Transverse colon (tissue), 4 donors: ENCODE results near the gene ST6GAL1. TPM values are rescaled to one million over a fixed set of nuclear protein-coding genes. Genes with fewer than 3 reads are reported as not detected.
"Not testable (repeated sequence)": the region's sequence is repeated elsewhere in the genome, so short reads cannot be mapped to it uniquely, and the experiment has no call there.

ENCODE experiments used
- DNase-seq: peaks from one replicate; pipeline ENCODE4 v3.0.0-alpha.2; 2019
- H3K27ac ChIP-seq, 4 donors: fragments of 200-600 bp; sonication (generic); 2 replicates each; pipeline ENCODE4 v1.5.1; 2016 to 2018; ENCODE audit warnings: inconsistent platforms in 4 of 4
- H3K27me3 ChIP-seq: fragments of 200-600 bp; sonication (generic); 2 replicates; pipeline ENCODE4 v1.5.1; 2017; ENCODE audit warnings: inconsistent platforms
- H3K36me3 ChIP-seq, 4 donors: fragments of 200-600 bp; sonication (generic); 2 replicates each; pipeline ENCODE4 v1.5.1; 2017 to 2019; ENCODE audit warnings: inconsistent platforms in 4 of 4
- H3K4me1 ChIP-seq, 4 donors: fragments of 200-600 bp; sonication (generic); 2 replicates each; pipeline ENCODE4 v1.5.1; 2017 to 2020; ENCODE audit warnings: inconsistent platforms in 4 of 4
- H3K4me3 ChIP-seq, 4 donors: fragments of 200-600 bp; sonication (generic); 1 replicate in 1 of 4; 2 replicates in 3 of 4; pipeline versions ENCODE4 v1.5.1 to v1.6.1; 2017 to 2019; ENCODE audit warnings: inconsistent platforms in 4 of 4
- H3K9me3 ChIP-seq, 2 donors: fragments of 200-600 bp; sonication (generic); 2 replicates each; pipeline ENCODE4 v1.5.1; 2017 to 2019; ENCODE audit warnings: inconsistent platforms in 2 of 2
- CTCF ChIP-seq, 5 experiments: fragments of 200-600 bp in 3 of 5; fragments of 450-650 bp in 2 of 5; sonication (generic) in 3 of 5; IDR thresholded peaks; 1 replicate in 2 of 5; 2 replicates in 3 of 5; pipeline ENCODE4 v1.5.1; 2016 to 2017; ENCODE audit warnings: antibody characterized with exemption in 5 of 5, inconsistent platforms in 3 of 5, mild to moderate bottlenecking in 2 of 5, moderate library complexity in 1 of 5
- EP300 ChIP-seq: sonication (generic); formaldehyde crosslinking; IDR thresholded peaks from one replicate; pipeline ENCODE4 v1.6.1; 2017; ENCODE audit warnings: antibody characterized with exemption, low read depth
- POLR2A ChIP-seq: fragments of 450-650 bp; IDR thresholded peaks from one replicate; pipeline ENCODE4 v1.6.1; 2016; ENCODE audit warnings: antibody characterized with exemption, mild to moderate bottlenecking, moderate library complexity
- POLR2AphosphoS5 ChIP-seq, 3 donors: sonication (generic); formaldehyde crosslinking; IDR thresholded peaks; one replicate each; pipeline ENCODE4 v1.6.1; 2016; ENCODE audit warnings: antibody characterized with exemption in 3 of 3
- WGBS, 2 donors: methylation state at CpG; one replicate each; pipeline ENCODE4 v1.1.5; 2018; ENCODE audit warnings: low coverage in 1 of 2; 5-methylcytosine and 5-hydroxymethylcytosine counted together
- in situ Hi-C, 4 donors: fragments of 200-750 bp; cut with MboI; loops; one replicate each; pipeline versions ENCODE4 v1.15.0 to v1.15.1; 2017; ENCODE audit warnings: low sequenced_read_pairs in 3 of 4, low pct_ligation_motif_present in 1 of 4, low pct_unique_long_range_greater_than_20kb in 1 of 4
- intact Hi-C: fragments of 100-400 bp; cut with DNase I; formaldehyde crosslinking; loops from one replicate; pipeline ENCODE4 v1.15.1; 2023; ENCODE audit warnings: low total_unique reads
- total RNA-seq, 4 donors: library from RNA; depleted of rRNA; stranded (reverse); fragments of >200 nt; gene quantifications; one replicate each; pipeline ENCODE4 v1.1.0, GENCODE V29; 2016

The ST6GAL1 gene
- total RNA-seq, 4 donors from 2014 or later: 22.4 to 50.5 (median 31.2) TPM

GRCh38 chr3:187006864-187007630 is 76.7 kb downstream of the ST6GAL1 start:
- intact Hi-C loops (no loop called here), in situ Hi-C loops (no loop called here)
- no peak for TF ChIP-seq POLR2A
- TF ChIP-seq EP300: no peak
- TF ChIP-seq POLR2AphosphoS5 (IDR thresholded peaks at IDR 0.05): no peak
- no peak for TF ChIP-seq CTCF (IDR thresholded peaks at IDR 0.05)
- H3K4me3 ChIP-seq: no peak overlapping the region
- no peaks in the 10 kb centered on the region for H3K4me1 ChIP-seq
- no peaks in the 10 kb centered on the region for H3K36me3 ChIP-seq
- H3K9me3 ChIP-seq: peaks cover 0 to 5% of the 10 kb centered on the region in 2 donors
- no peak for DNase-seq
- WGBS, 2 donors: 56 to 85% methylated on average over 2 of the region's 2 CpGs
- H3K27me3 ChIP-seq: no peaks in the 10 kb centered on the region
- H3K27ac ChIP-seq: no peak overlapping the region

- H3K27me3 ChIP-seq, in situ Hi-C loops: not testable (repeated sequence)
Measured at GRCh38 chr3:187010382-187010781, 80.1 kb downstream of the ST6GAL1 start.

GRCh38 chr3:187011915-187012314 is 81.6 kb downstream of the ST6GAL1 start:
- Histone ChIP-seq H3K27ac (peak overlapping the region in 3 of 4 donors; percentile 36 to 62 (median 57)), H3K36me3 (no peaks in the 10 kb centered on the region), H3K9me3 (peaks cover 0 to 5% of the 10 kb centered on the region in 2 donors), H3K27me3 (no peaks in the 10 kb centered on the region), H3K4me1 (no peaks in the 10 kb centered on the region), H3K4me3 (no peak overlapping the region)
- in situ Hi-C loops: no loop called here
- TF ChIP-seq POLR2AphosphoS5 (IDR thresholded peaks at IDR 0.05) (no peak), EP300 (no peak), POLR2A (no peak), CTCF (IDR thresholded peaks at IDR 0.05) (no peak)
- DNase-seq: no peak
- intact Hi-C loops: no loop called here
- 70 to 79% methylated on average over 5 to 7 of the region's 7 CpGs for WGBS, 2 donors

More at GRCh38 chr3:187010382-187010781, 80.1 kb downstream of the ST6GAL1 start:
- DNase-seq, H3K36me3 ChIP-seq, H3K4me3 ChIP-seq, H3K4me1 ChIP-seq, intact Hi-C loops, H3K9me3 ChIP-seq, H3K27ac ChIP-seq: not testable (repeated sequence)
- 33 to 85% methylated on average over 1 to 3 of the region's 3 CpGs for WGBS, 2 donors

GRCh38 chr3:187012609-187013051 is 82.3 kb downstream of the ST6GAL1 start:
- peak overlapping the region; percentile 36 to 62 (median 48) for H3K27ac ChIP-seq
- intact Hi-C loops: no loop called here
- in situ Hi-C loops: no loop called here

More at GRCh38 chr3:187012609-187013051, 82.3 kb downstream of the ST6GAL1 start:
- no peaks in the 10 kb centered on the region for H3K4me1 ChIP-seq
- H3K4me3 ChIP-seq: no peak overlapping the region
- H3K27me3 ChIP-seq: no peaks in the 10 kb centered on the region
- peak; percentile 49 for DNase-seq
- 64% methylated on average over 7 of the region's 7 CpGs; no CpG with 5 or more reads in 1 of the 2 donors for WGBS, 2 donors
- H3K9me3 ChIP-seq: peaks cover 0 to 5% of the 10 kb centered on the region in 2 donors
- TF ChIP-seq CTCF (IDR thresholded peaks at IDR 0.05): no peak
- TF ChIP-seq POLR2AphosphoS5 (IDR thresholded peaks at IDR 0.05): no peak
- no peaks in the 10 kb centered on the region for H3K36me3 ChIP-seq
